ENCODE results near the gene GALNT18.

The GALNT18 gene

GRCh38 chr11:11334607-11335006 is 287.2 kb downstream of the GALNT18 start:
- TF ChIP-seq YY1 (IDR thresholded peaks at IDR 0.05; ENCODE audit: low read depth) (no peak), CREB1 (IDR thresholded peaks at IDR 0.05; ENCODE audit: low read depth) (no peak), NFIC (IDR thresholded peaks at IDR 0.05) (no peak), MAX (IDR thresholded peaks at IDR 0.05) (no peak)

GRCh38 chr11:11332141-11332710 is 289.6 kb downstream of the GALNT18 start:
- TF ChIP-seq TAF1 (IDR thresholded peaks at IDR 0.05; ENCODE audit: low read depth) (no peak), TCF12 (IDR thresholded peaks at IDR 0.05; ENCODE audit: low read depth) (no peak), YY1 (IDR thresholded peaks at IDR 0.05; ENCODE audit: low read depth) (no peak), MAX (IDR thresholded peaks at IDR 0.05) (no peak), EGR1 (IDR thresholded peaks at IDR 0.05) (no peak), EP300 (IDR thresholded peaks at IDR 0.05; ENCODE audit: borderline replicate concordance) (no peak), NFIC (IDR thresholded peaks at IDR 0.05) (no peak), TEAD4 (IDR thresholded peaks at IDR 0.05) (no peak), CREB1 (IDR thresholded peaks at IDR 0.05; ENCODE audit: low read depth) (no peak), FOXM1 (IDR thresholded peaks at IDR 0.05; ENCODE audit: borderline replicate concordance, low read depth) (no peak)

GRCh38 chr11:11329062-11329806 is 292.6 kb downstream of the GALNT18 start:
- no peak for TF ChIP-seq REST (IDR thresholded peaks at IDR 0.05; ENCODE audit: low read depth)
- no peak for TF ChIP-seq YY1 (IDR thresholded peaks at IDR 0.05; ENCODE audit: low read depth)
- no peak for TF ChIP-seq EP300 (IDR thresholded peaks at IDR 0.05; ENCODE audit: borderline replicate concordance)
- no peak for TF ChIP-seq EGR1 (IDR thresholded peaks at IDR 0.05)
- no peak for TF ChIP-seq FOXM1 (IDR thresholded peaks at IDR 0.05; ENCODE audit: borderline replicate concordance, low read depth)
- no peak for TF ChIP-seq TCF12 (IDR thresholded peaks at IDR 0.05; ENCODE audit: low read depth)
- TF ChIP-seq CEBPB (IDR thresholded peaks at IDR 0.05): no peak
- TF ChIP-seq TAF1 (IDR thresholded peaks at IDR 0.05; ENCODE audit: low read depth): no peak
- TF ChIP-seq MAX (IDR thresholded peaks at IDR 0.05): no peak
- no peak for TF ChIP-seq NFIC (IDR thresholded peaks at IDR 0.05)
- no peak for TF ChIP-seq RAD21 (IDR thresholded peaks at IDR 0.05; ENCODE audit: low read depth)
- TF ChIP-seq USF1 (IDR thresholded peaks at IDR 0.05): no peak
- no peak for TF ChIP-seq TEAD4 (IDR thresholded peaks at IDR 0.05)

- no peak for TF ChIP-seq EGR1 (IDR thresholded peaks at IDR 0.05)
- no peak for TF ChIP-seq YY1 (IDR thresholded peaks at IDR 0.05; ENCODE audit: low read depth)
- no peak for TF ChIP-seq RAD21 (IDR thresholded peaks at IDR 0.05; ENCODE audit: low read depth)
- no peak for TF ChIP-seq USF1 (IDR thresholded peaks at IDR 0.05)
- TF ChIP-seq NFIC (IDR thresholded peaks at IDR 0.05): no peak
- no peak for TF ChIP-seq CEBPB (IDR thresholded peaks at IDR 0.05)
- no peak for TF ChIP-seq TAF1 (IDR thresholded peaks at IDR 0.05; ENCODE audit: low read depth)
- no peak for TF ChIP-seq ZBTB7A (IDR thresholded peaks at IDR 0.05; ENCODE audit: low read depth)
- TF ChIP-seq TCF12 (IDR thresholded peaks at IDR 0.05; ENCODE audit: low read depth): no peak
- no peak for TF ChIP-seq REST (IDR thresholded peaks at IDR 0.05; ENCODE audit: low read depth)
- TF ChIP-seq FOXM1 (IDR thresholded peaks at IDR 0.05; ENCODE audit: borderline replicate concordance, low read depth): no peak
- TF ChIP-seq MAX (IDR thresholded peaks at IDR 0.05): no peak
- TF ChIP-seq TEAD4 (IDR thresholded peaks at IDR 0.05): no peak
- no peak for TF ChIP-seq CREB1 (IDR thresholded peaks at IDR 0.05; ENCODE audit: low read depth)
Measured at GRCh38 chr11:11324090-11324489, 297.7 kb downstream of the GALNT18 start.

GRCh38 chr11:11322101-11322500 is 299.7 kb downstream of the GALNT18 start:
- TF ChIP-seq CEBPB (IDR thresholded peaks at IDR 0.05): no peak
- TF ChIP-seq MAX (IDR thresholded peaks at IDR 0.05): no peak
- no peak for TF ChIP-seq NFIC (IDR thresholded peaks at IDR 0.05)
- TF ChIP-seq USF1 (IDR thresholded peaks at IDR 0.05): no peak
- no peak for TF ChIP-seq REST (IDR thresholded peaks at IDR 0.05; ENCODE audit: low read depth)
- no peak for TF ChIP-seq EGR1 (IDR thresholded peaks at IDR 0.05)
- TF ChIP-seq YY1 (IDR thresholded peaks at IDR 0.05; ENCODE audit: low read depth): no peak
- no peak for TF ChIP-seq ZBTB7A (IDR thresholded peaks at IDR 0.05; ENCODE audit: low read depth)
- no peak for TF ChIP-seq TEAD4 (IDR thresholded peaks at IDR 0.05)
- TF ChIP-seq EP300 (IDR thresholded peaks at IDR 0.05; ENCODE audit: borderline replicate concordance): no peak

All from Ishikawa (cell line).